ENCODE measurements around the gene PEG3. TPM values are rescaled to one million over a fixed set of nuclear protein-coding genes. Genes with fewer than 3 reads are reported as not detected.

PEG3 gene
- total RNA-seq, 1 experiment from 2014 or later = not detected

- no peak overlapping the region for H3K4me3 ChIP-seq
- peaks cover 25% of the 10 kb centered on the region for H3K9me3 ChIP-seq (replicated peaks)
- H3K4me1 ChIP-seq (replicated peaks) = no peaks in the 10 kb centered on the region
- H3K36me3 ChIP-seq = no peaks in the 10 kb centered on the region
- no peak for DNase-seq (ENCODE audit: low read depth in 1 of 2, low spot score in 2 of 2)
- no peak overlapping the region for H3K27ac ChIP-seq
- H3K27me3 ChIP-seq (replicated peaks) = no peaks in the 10 kb centered on the region
Observed at GRCh38 chr19:56811480-56811879, 29.0 kb downstream of the PEG3 start.

- no peak for DNase-seq (ENCODE audit: low read depth in 1 of 2, low spot score in 2 of 2)
- Histone ChIP-seq H3K9me3 (replicated peaks) (peaks cover 28% of the 10 kb centered on the region), H3K4me3 (no peak overlapping the region), H3K27ac (no peak overlapping the region), H3K27me3 (replicated peaks) (no peaks in the 10 kb centered on the region), H3K4me1 (replicated peaks) (no peaks in the 10 kb centered on the region), H3K36me3 (no peaks in the 10 kb centered on the region)
Observed at GRCh38 chr19:56810260-56810659, 30.3 kb downstream of the PEG3 start.

- no peaks in the 10 kb centered on the region for H3K4me1 ChIP-seq (replicated peaks)
- no peak for DNase-seq (ENCODE audit: low read depth in 1 of 2, low spot score in 2 of 2)
- H3K9me3 ChIP-seq (replicated peaks) = peaks cover 26% of the 10 kb centered on the region
- H3K27ac ChIP-seq = no peak overlapping the region
- no peaks in the 10 kb centered on the region for H3K36me3 ChIP-seq
- no peak overlapping the region for H3K4me3 ChIP-seq
- H3K27me3 ChIP-seq (replicated peaks) = no peaks in the 10 kb centered on the region
Observed at GRCh38 chr19:56808717-56809392, 31.7 kb downstream of the PEG3 start.

GRCh38 chr19:56806639-56807038, 33.9 kb downstream of the PEG3 start:
- H3K9me3 ChIP-seq (replicated peaks) = peaks cover 31% of the 10 kb centered on the region
- no peaks in the 10 kb centered on the region for H3K4me1 ChIP-seq (replicated peaks)
- H3K4me3 ChIP-seq = no peak overlapping the region
- no peaks in the 10 kb centered on the region for H3K27me3 ChIP-seq (replicated peaks)
- no peaks in the 10 kb centered on the region for H3K36me3 ChIP-seq
- DNase-seq (ENCODE audit: low read depth in 1 of 2, low spot score in 2 of 2) = no peak
- H3K27ac ChIP-seq = no peak overlapping the region

Other genes with a start within 250 kb of the PEG3 start
- gene ZNF71, start 245.4 kb downstream of the PEG3 start, total RNA-seq (2014; rRNA removed; shearing (Covaris generic)) = 4.4 and 7.4 TPM in 2 replicates
- 0.45 TPM in 1 of 2 replicates, not detected in the other for gene SMIM17, start 197.6 kb downstream of the PEG3 start, total RNA-seq (2014; rRNA removed; shearing (Covaris generic))
- gene ZNF835, start 169.0 kb downstream of the PEG3 start, total RNA-seq (2014; rRNA removed; shearing (Covaris generic)) = not detected in 2 replicates
- gene ZIM2, start within 50 bp of the PEG3 start, total RNA-seq (2014; rRNA removed; shearing (Covaris generic)) = not detected in 2 replicates